CD14-positive monocyte (primary cell): ENCODE results near the gene THEMIS. TPM values are rescaled to one million over a fixed set of nuclear protein-coding genes. Genes with fewer than 3 reads are reported as not detected.

Experiments
- DNase-seq, 3 donors: peaks; one replicate each; pipeline ENCODE4 v3.0.0-alpha.2; 2011 to 2022
- H2AFZ ChIP-seq: 2 replicates; pipeline ENCODE4 v1.6.0; 2012; ENCODE audit warnings: mild to moderate bottlenecking, low read depth, low read length, inconsistent platforms; ENCODE audit not compliant: insufficient read depth, poor library complexity, severe bottlenecking
- H3K27ac ChIP-seq, 2 donors: 1 replicate in 1 of 2; 2 replicates in 1 of 2; pipeline ENCODE4 v1.5.1; 2012 to 2013; ENCODE audit warnings: low read length in 2 of 2, control low read depth in 1 of 2, inconsistent platforms in 1 of 2, low read depth in 1 of 2, mild to moderate bottlenecking in 1 of 2
- H3K27me3 ChIP-seq, 2 donors: one replicate each; pipeline versions ENCODE4 v1.6.0 to v1.6.1; 2011 to 2013; ENCODE audit warnings: low read length in 2 of 2; ENCODE audit not compliant: control insufficient read depth in 2 of 2, insufficient read depth in 2 of 2
- H3K36me3 ChIP-seq, 2 donors: replicated peaks in 1 of 2; 1 replicate in 1 of 2; 2 replicates in 1 of 2; pipeline versions ENCODE4 v1.5.1 to v1.6.1; 2012 to 2013; ENCODE audit warnings: low read length in 2 of 2, control low read depth in 1 of 2, inconsistent platforms in 1 of 2, mild to moderate bottlenecking in 1 of 2; ENCODE audit not compliant: insufficient read depth in 2 of 2, control insufficient read depth in 1 of 2
- H3K4me1 ChIP-seq, 2 donors: 1 replicate in 1 of 2; 2 replicates in 1 of 2; pipeline versions ENCODE4 v1.5.1 to v1.6.1; 2012 to 2013; ENCODE audit warnings: low read length in 2 of 2, control low read depth in 1 of 2, inconsistent platforms in 1 of 2, mild to moderate bottlenecking in 1 of 2, moderate library complexity in 1 of 2; ENCODE audit not compliant: insufficient read depth in 2 of 2, control insufficient read depth in 1 of 2
- H3K4me2 ChIP-seq: replicated peaks from 2 replicates; pipeline ENCODE3; 2012; ENCODE audit warnings: low read length, moderate library complexity, mild to moderate bottlenecking; ENCODE audit not compliant: poor library complexity, severe bottlenecking; ENCODE audit errors: extremely low read depth
- H3K4me3 ChIP-seq, 3 experiments: fragments of 200-600 bp in 1 of 3; sonication (generic) in 1 of 3; replicated peaks in 1 of 3; 1 replicate in 2 of 3; 2 replicates in 1 of 3; pipeline ENCODE4 v1.5.1; 2011 to 2013; ENCODE audit warnings: low read length in 3 of 3, mild to moderate bottlenecking in 3 of 3, control low read depth in 2 of 3, low read depth in 2 of 3, inconsistent platforms in 1 of 3, moderate library complexity in 1 of 3
- H3K79me2 ChIP-seq: 2 replicates; pipeline ENCODE4 v1.6.0; 2012; ENCODE audit warnings: mild to moderate bottlenecking, control low read depth, inconsistent platforms, low read length, moderate library complexity; ENCODE audit not compliant: insufficient read depth
- H3K9ac ChIP-seq: 2 replicates; pipeline ENCODE4 v1.6.0; 2017; ENCODE audit warnings: low read length, mild to moderate bottlenecking; ENCODE audit not compliant: insufficient read depth, poor library complexity, severe bottlenecking
- H3K9me3 ChIP-seq, 2 donors: replicated peaks in 1 of 2; 1 replicate in 1 of 2; 2 replicates in 1 of 2; pipeline versions ENCODE4 v1.5.1 to v1.6.1; 2012 to 2013; ENCODE audit warnings: low read length in 2 of 2, control low read depth in 1 of 2; ENCODE audit not compliant: control insufficient read depth in 1 of 2, insufficient read depth in 1 of 2
- H4K20me1 ChIP-seq: 2 replicates; pipeline ENCODE4 v1.6.0; 2012; ENCODE audit warnings: mild to moderate bottlenecking, low read length, control low read depth, moderate library complexity; ENCODE audit not compliant: insufficient read depth
- H3K27ac Mint-ChIP-seq, 7 donors: one replicate each; pipeline ENCODE4 v1.8.0; 2020; ENCODE audit warnings: mild to moderate bottlenecking in 7 of 7, mixed read lengths in 7 of 7, moderate library complexity in 6 of 7, inconsistent platforms in 2 of 7
- H3K27me3 Mint-ChIP-seq, 3 donors: one replicate each; pipeline ENCODE4 v1.8.0; 2021 to 2022; ENCODE audit warnings: low read depth in 3 of 3, mild to moderate bottlenecking in 3 of 3, mixed read lengths in 3 of 3, moderate library complexity in 3 of 3, inconsistent platforms in 1 of 3
- H3K36me3 Mint-ChIP-seq, 2 donors: one replicate each; pipeline ENCODE4 v1.8.0; 2020; ENCODE audit warnings: mixed read lengths in 2 of 2, inconsistent platforms in 1 of 2, mild to moderate bottlenecking in 1 of 2
- H3K4me1 Mint-ChIP-seq: one replicate; pipeline ENCODE4 v1.8.0; 2020; ENCODE audit warnings: mild to moderate bottlenecking, mixed read lengths
- H3K4me3 Mint-ChIP-seq, 2 donors: one replicate each; pipeline ENCODE4 v1.8.0; 2020; ENCODE audit warnings: mild to moderate bottlenecking in 2 of 2, mixed read lengths in 2 of 2, moderate library complexity in 1 of 2
- H3K9me3 Mint-ChIP-seq, 7 donors: one replicate each; pipeline ENCODE4 v1.8.0; 2020 to 2022; ENCODE audit warnings: mixed read lengths in 7 of 7, mild to moderate bottlenecking in 6 of 7, moderate library complexity in 6 of 7, inconsistent platforms in 2 of 7
- CTCF ChIP-seq: fragments of 200-600 bp; IDR thresholded peaks from one replicate; pipeline ENCODE4 v1.8.0; 2022; ENCODE audit warnings: antibody characterized with exemption, mild to moderate bottlenecking
- WGBS: methylation state at CpG from one replicate; pipeline ENCODE4 v1.1.5; 2013; ENCODE audit warnings: missing lambda C conversion rate; ENCODE audit not compliant: insufficient coverage; 5-methylcytosine and 5-hydroxymethylcytosine counted together
- intact Hi-C, 2 donors: fragments of 100-400 bp; cut with micrococcal nuclease; formaldehyde crosslinking; loops; one replicate each; pipeline versions ENCODE4 v1.15.0 to v1.15.1; 2023
- polyA plus RNA-seq, 3 donors: library from polyadenylated mRNA; depleted of rRNA in 1 of 3; unstranded in 2 of 3; stranded (reverse) in 1 of 3; fragments of 300-500 nt in 2 of 3; fragments of >200 nt in 1 of 3; fragmentation: Illumina TruSeq in 2 of 3; gene quantifications; 1 replicate in 2 of 3; 2 replicates in 1 of 3; pipeline ENCODE4 v1.2.3, GENCODE V29; 2012 to 2021

Gene THEMIS
- polyA plus RNA-seq, 3 donors = 0.13 to 0.16 TPM; not detected in 1

GRCh38 chr6:127851197-127851596 lies 49.7 kb downstream of the THEMIS start:
- Mint-ChIP-seq H3K36me3 (no peaks in the 10 kb centered on the region), H3K4me1 (no peaks in the 10 kb centered on the region), H3K9me3 (peaks cover 0 to 2% (median 0%) of the 10 kb centered on the region in 7 donors), H3K4me3 (no peak overlapping the region), H3K27ac (no peak overlapping the region), H3K27me3 (peaks cover 0 to 2% (median 0%) of the 10 kb centered on the region in 3 donors)
- H3K9me3 ChIP-seq = no peaks in the 10 kb centered on the region
- no peak overlapping the region for H3K27ac ChIP-seq
- no peaks in the 10 kb centered on the region for H3K79me2 ChIP-seq
- no peak overlapping the region for H3K4me2 ChIP-seq
- H3K4me3 ChIP-seq = no peak overlapping the region
- no peak for DNase-seq
- no peaks in the 10 kb centered on the region for H4K20me1 ChIP-seq
- intact Hi-C loops = no loop called here
- no CpG with 5 or more reads among the region's 1 CpG for WGBS
- no peak overlapping the region for H3K9ac ChIP-seq
- H3K36me3 ChIP-seq = no peaks in the 10 kb centered on the region
- no peaks in the 10 kb centered on the region for H3K27me3 ChIP-seq
- H3K4me1 ChIP-seq = no peaks in the 10 kb centered on the region
- H2AFZ ChIP-seq = no peak overlapping the region
- TF ChIP-seq CTCF = no peak

GRCh38 chr6:127845242-127845641 lies 55.6 kb downstream of the THEMIS start:
- Histone ChIP-seq H3K36me3 (no peaks in the 10 kb centered on the region), H3K4me1 (no peaks in the 10 kb centered on the region), H3K27me3 (no peaks in the 10 kb centered on the region), H2AFZ (no peak overlapping the region), H3K4me3 (no peak overlapping the region), H3K4me2 (no peak overlapping the region), H3K27ac (no peak overlapping the region), H4K20me1 (no peaks in the 10 kb centered on the region), H3K9ac (no peak overlapping the region), H3K79me2 (no peaks in the 10 kb centered on the region), H3K9me3 (no peaks in the 10 kb centered on the region)
- Mint-ChIP-seq H3K27ac (no peak overlapping the region), H3K4me1 (no peaks in the 10 kb centered on the region), H3K9me3 (peaks cover 0 to 2% (median 0%) of the 10 kb centered on the region in 7 donors), H3K4me3 (no peak overlapping the region), H3K36me3 (no peaks in the 10 kb centered on the region), H3K27me3 (no peaks in the 10 kb centered on the region)
- WGBS = no CpG with 5 or more reads among the region's 3 CpGs
- no peak for DNase-seq
- intact Hi-C loops = no loop called here
- no peak for TF ChIP-seq CTCF
